ENCODE results near the gene CACNG3. TPM values are rescaled to one million over a fixed set of nuclear protein-coding genes. Genes with fewer than 3 reads are reported as not detected.
"Not testable (repeated sequence)": the region's sequence is repeated elsewhere in the genome, so short reads cannot be mapped to it uniquely, and the experiment has no call there.

CACNG3 gene
- total RNA-seq, 1 donor from 2014 or later = not detected

GRCh38 chr16:24272379-24272778 is 16.2 kb downstream of the CACNG3 start:
- ATAC-seq (no peak), DNase-seq (no peak)
- intact Hi-C loops (cut with micrococcal nuclease) = no loop called here

GRCh38 chr16:24273508-24274182 is 17.5 kb downstream of the CACNG3 start:
- ATAC-seq = no peak
- no peak for DNase-seq
- intact Hi-C loops (cut with micrococcal nuclease) = no loop called here

- intact Hi-C loops (cut with micrococcal nuclease) = no loop called here
- DNase-seq = no peak
- no peak for ATAC-seq
Measured at GRCh38 chr16:24275413-24275812, 19.3 kb downstream of the CACNG3 start.

- intact Hi-C loops (cut with micrococcal nuclease) = no loop called here
- ATAC-seq (no peak), DNase-seq (no peak)
Measured at GRCh38 chr16:24279982-24280515, 23.9 kb downstream of the CACNG3 start.

GRCh38 chr16:24281466-24281865 is 25.3 kb downstream of the CACNG3 start:
- intact Hi-C loops (cut with micrococcal nuclease) = no loop called here
- DNase-seq (no peak), ATAC-seq (no peak)

GRCh38 chr16:24282141-24282540 is 26.0 kb downstream of the CACNG3 start:
- ATAC-seq (no peak), DNase-seq (no peak)
- intact Hi-C loops (cut with micrococcal nuclease) = no loop called here

- no peak for DNase-seq
- intact Hi-C loops (cut with micrococcal nuclease) = no loop called here
- no peak for ATAC-seq
Measured at GRCh38 chr16:24286741-24287405, 30.7 kb downstream of the CACNG3 start.

- DNase-seq = no peak
- no peak for ATAC-seq
- intact Hi-C loops (cut with micrococcal nuclease) = no loop called here
Measured at GRCh38 chr16:24288516-24288915, 32.4 kb downstream of the CACNG3 start.

GRCh38 chr16:24289166-24289700 is 33.1 kb downstream of the CACNG3 start:
- no peak for DNase-seq
- no peak for ATAC-seq
- intact Hi-C loops (cut with micrococcal nuclease) = no loop called here

- DNase-seq (no peak), ATAC-seq (no peak)
- intact Hi-C loops (cut with micrococcal nuclease) = no loop called here
Measured at GRCh38 chr16:24291932-24292331, 35.8 kb downstream of the CACNG3 start.

- intact Hi-C loops (cut with micrococcal nuclease) = no loop called here
- DNase-seq (no peak), ATAC-seq (no peak)
Measured at GRCh38 chr16:24294131-24294530, 38.0 kb downstream of the CACNG3 start.

GRCh38 chr16:24297375-24297774 is 41.2 kb downstream of the CACNG3 start:
- intact Hi-C loops (cut with micrococcal nuclease) = no loop called here
- ATAC-seq = no peak

GRCh38 chr16:24298548-24299167 is 42.5 kb downstream of the CACNG3 start:
- DNase-seq = no peak
- ATAC-seq = no peak
- intact Hi-C loops (cut with micrococcal nuclease) = no loop called here

More at GRCh38 chr16:24297375-24297774, 41.2 kb downstream of the CACNG3 start:
- no peak for DNase-seq

GRCh38 chr16:24300750-24301149 is 44.6 kb downstream of the CACNG3 start:
- intact Hi-C loops (cut with micrococcal nuclease); DNase-seq; ATAC-seq: not testable (repeated sequence)

GRCh38 chr16:24302636-24303035 is 46.5 kb downstream of the CACNG3 start:
- no peak for ATAC-seq
- DNase-seq = no peak
- intact Hi-C loops (cut with micrococcal nuclease) = no loop called here

GRCh38 chr16:24308200-24308599 is 52.1 kb downstream of the CACNG3 start:
- ATAC-seq = no peak
- intact Hi-C loops (cut with micrococcal nuclease) = no loop called here
- no peak for DNase-seq

GRCh38 chr16:24309258-24310142 is 53.4 kb downstream of the CACNG3 start:
- intact Hi-C loops (cut with micrococcal nuclease) = no loop called here
- ATAC-seq = no peak

GRCh38 chr16:24315343-24315742 is 59.2 kb downstream of the CACNG3 start:
- no peak for ATAC-seq
- DNase-seq = no peak
- intact Hi-C loops (cut with micrococcal nuclease) = no loop called here

More at GRCh38 chr16:24309258-24310142, 53.4 kb downstream of the CACNG3 start:
- DNase-seq = no peak

GRCh38 chr16:24318680-24319079 is 62.5 kb downstream of the CACNG3 start:
- intact Hi-C loops (cut with micrococcal nuclease) = no loop called here
- ATAC-seq = no peak
- no peak for DNase-seq
